ENCODE data around the gene LDB3. TPM values are rescaled to one million over a fixed set of nuclear protein-coding genes. Genes with fewer than 3 reads are reported as not detected.
A peak's percentile ranks its signal among the peaks of the same experiment; 100 is the strongest.

Gene LDB3
- total and polyA plus RNA-seq, 11 donors, result 165 to 1,759 (median 1,273) TPM

- TF ChIP-seq CTCF (IDR thresholded peaks at IDR 0.05) (no peak), POLR2A (IDR thresholded peaks at IDR 0.05) (no peak)
- Histone ChIP-seq H3K9me3 (no peaks in the 10 kb centered on the region), H3K27ac (peak overlapping the region in 11 of 12 donors; percentile 30 to 100 (median 99)), H3K27me3 (peaks cover 0 to 39% (median 6%) of the 10 kb centered on the region in 9 donors), H3K4me1 (peaks cover 0 to 31% (median 13%) of the 10 kb centered on the region in 12 donors), H3K36me3 (no peaks in the 10 kb centered on the region), H3K4me3 (no peak overlapping the region)
- DNase-seq (no peak), ATAC-seq (no peak)
- WGBS, 4 donors, result 44 to 62% (median 55%) methylated on average over 2 of the region's 2 CpGs
- intact Hi-C loops (cut with DNase I), result loop anchor here in 2 of 10 donors (10.0 kb wide), 2 partner anchors 142 to 152 kb away; no protein-coding TSS in a partner anchor
Observed at GRCh38 chr10:86753051-86753450, 84.7 kb downstream of the LDB3 start.

GRCh38 chr10:86753638-86754434 lies 85.5 kb downstream of the LDB3 start:
- 56 to 66% (median 61%) methylated on average over 12 of the region's 12 CpGs for WGBS, 4 donors

GRCh38 chr10:86755454-86755739 lies 87.1 kb downstream of the LDB3 start:
- Histone ChIP-seq H3K4me3 (peak overlapping the region; percentile 58 to 83 (median 78)), H3K36me3 (no peaks in the 10 kb centered on the region), H3K4me1 (peaks cover 0 to 40% (median 17%) of the 10 kb centered on the region in 12 donors), H3K9me3 (no peaks in the 10 kb centered on the region), H3K27ac (peak overlapping the region; percentile 83 to 100 (median 98)), H3K27me3 (peaks cover 0 to 46% (median 8%) of the 10 kb centered on the region in 9 donors)
- intact Hi-C loops (cut with DNase I), result loop anchor here in 7 of 10 donors (1.0 to 10.0 kb wide), 7 partner anchors 43 to 149 kb away; no protein-coding TSS in a partner anchor
- DNase-seq (no peak), ATAC-seq (no peak)
- no peak for TF ChIP-seq POLR2A (IDR thresholded peaks at IDR 0.05)
- TF ChIP-seq CTCF (IDR thresholded peaks at IDR 0.05), result no peak
- WGBS, 4 donors, result 4 to 6% (median 5%) methylated on average over 9 of the region's 9 CpGs

More at GRCh38 chr10:86753638-86754434, 85.5 kb downstream of the LDB3 start:
- intact Hi-C loops (cut with DNase I), result loop anchor here in 2 of 10 donors (10.0 kb wide), 2 partner anchors 141 to 151 kb away; no protein-coding TSS in a partner anchor
- peak overlapping the region in 11 of 12 donors; percentile 30 to 100 (median 99) for H3K27ac ChIP-seq
- ATAC-seq, result peak in 3 of 4 donors; percentile 7 to 50 (median 14)
- DNase-seq, result peak; percentile 55 to 75 (median 66)
- no peaks in the 10 kb centered on the region for H3K9me3 ChIP-seq
- TF ChIP-seq POLR2A (IDR thresholded peaks at IDR 0.05) (no peak), CTCF (IDR thresholded peaks at IDR 0.05) (no peak)
- H3K4me3 ChIP-seq, result no peak overlapping the region
- H3K27me3 ChIP-seq, result peaks cover 0 to 47% (median 6%) of the 10 kb centered on the region in 9 donors
- H3K4me1 ChIP-seq, result peaks cover 0 to 37% (median 12%) of the 10 kb centered on the region in 12 donors
- no peaks in the 10 kb centered on the region for H3K36me3 ChIP-seq

Measured in heart left ventricle (tissue), 16 donors.